ENCODE results near the gene KRT74. TPM values are rescaled to one million over a fixed set of nuclear protein-coding genes. Genes with fewer than 3 reads are reported as not detected.

Gene KRT74
- polyA plus RNA-seq, 1 donor (not counting 4 experiments of a cell fraction or from before 2014, with no cell fraction given), result 0.17 TPM

- Histone ChIP-seq H3K4me3 (ENCODE audit: control insufficient read depth in 2 of 3, extremely low read depth in 1 of 3, insufficient read depth in 2 of 3, low read depth in 1 of 3, low read length in 3 of 3) (no peak overlapping the region), H3K36me3 (ENCODE audit: control insufficient read depth in 2 of 2, extremely low read depth in 1 of 2, insufficient read depth in 2 of 2, low read length in 2 of 2) (no peaks in the 10 kb centered on the region), H3K9ac (ENCODE audit: control insufficient read depth, extremely low read depth, insufficient read depth, low read length) (no peak overlapping the region), H4K20me1 (ENCODE audit: control insufficient read depth, extremely low read depth, insufficient read depth, low read length) (no peaks in the 10 kb centered on the region), H3K4me2 (ENCODE audit: control insufficient read depth, extremely low read depth, insufficient read depth, low read depth, low read length) (no peak overlapping the region), H3K27me3 (ENCODE audit: control insufficient read depth, extremely low read depth, insufficient read depth, low read length) (peaks cover 21% of the 10 kb centered on the region), H3K27ac (ENCODE audit: control insufficient read depth, insufficient read depth, low read length) (no peak overlapping the region), H3K4me1 (ENCODE audit: control insufficient read depth, extremely low read depth, insufficient read depth, low read length) (no peaks in the 10 kb centered on the region), H3K9me1 (ENCODE audit: control insufficient read depth, extremely low read depth, insufficient read depth, low read length) (no peaks in the 10 kb centered on the region), H2AFZ (ENCODE audit: control insufficient read depth, low read length) (no peak overlapping the region), H3K9me3 (ENCODE audit: control insufficient read depth, low read depth, low read length) (no peaks in the 10 kb centered on the region), H3K79me2 (ENCODE audit: control insufficient read depth, insufficient read depth, low read length) (no peaks in the 10 kb centered on the region)
- no peak for FAIRE-seq
- dilution Hi-C loops (cut with MboI; ENCODE audit: extremely low pct_ligation_motif_present, low sequenced_read_pairs), result no loop called here
- DNase-seq (ENCODE audit: low read depth, low spot score), result no peak
- TF ChIP-seq EZH2 (IDR thresholded peaks at IDR 0.05; ENCODE audit: low read length) (no peak), CTCF (optimal IDR thresholded peaks at IDR 0.05 in 1 of 3, IDR thresholded peaks at IDR 0.05 in 1 of 3, conservative IDR thresholded peaks at IDR 0.05 in 1 of 3; ENCODE audit: extremely low read depth in 1 of 3, insufficient read depth in 2 of 3, low read length in 3 of 3) (no peak)
Observed at GRCh38 chr12:52608826-52609630, 35.4 kb upstream of the KRT74 start.

GRCh38 chr12:52608161-52608560, 34.5 kb upstream of the KRT74 start:
- no peak for FAIRE-seq
- Histone ChIP-seq H3K9me1 (ENCODE audit: control insufficient read depth, extremely low read depth, insufficient read depth, low read length) (no peaks in the 10 kb centered on the region), H3K27me3 (ENCODE audit: control insufficient read depth, extremely low read depth, insufficient read depth, low read length) (peaks cover 21% of the 10 kb centered on the region), H3K4me1 (ENCODE audit: control insufficient read depth, extremely low read depth, insufficient read depth, low read length) (no peaks in the 10 kb centered on the region), H3K4me3 (ENCODE audit: control insufficient read depth in 2 of 3, extremely low read depth in 1 of 3, insufficient read depth in 2 of 3, low read depth in 1 of 3, low read length in 3 of 3) (no peak overlapping the region), H3K9ac (ENCODE audit: control insufficient read depth, extremely low read depth, insufficient read depth, low read length) (no peak overlapping the region), H3K9me3 (ENCODE audit: control insufficient read depth, low read depth, low read length) (no peaks in the 10 kb centered on the region), H2AFZ (ENCODE audit: control insufficient read depth, low read length) (no peak overlapping the region), H3K36me3 (ENCODE audit: control insufficient read depth in 2 of 2, extremely low read depth in 1 of 2, insufficient read depth in 2 of 2, low read length in 2 of 2) (no peaks in the 10 kb centered on the region), H3K27ac (ENCODE audit: control insufficient read depth, insufficient read depth, low read length) (no peak overlapping the region), H3K4me2 (ENCODE audit: control insufficient read depth, extremely low read depth, insufficient read depth, low read depth, low read length) (no peak overlapping the region), H3K79me2 (ENCODE audit: control insufficient read depth, insufficient read depth, low read length) (no peaks in the 10 kb centered on the region), H4K20me1 (ENCODE audit: control insufficient read depth, extremely low read depth, insufficient read depth, low read length) (no peaks in the 10 kb centered on the region)
- dilution Hi-C loops (cut with MboI; ENCODE audit: extremely low pct_ligation_motif_present, low sequenced_read_pairs), result no loop called here
- TF ChIP-seq CTCF (optimal IDR thresholded peaks at IDR 0.05 in 1 of 3, IDR thresholded peaks at IDR 0.05 in 1 of 3, conservative IDR thresholded peaks at IDR 0.05 in 1 of 3; ENCODE audit: extremely low read depth in 1 of 3, insufficient read depth in 2 of 3, low read length in 3 of 3), result no peak
- TF ChIP-seq EZH2 (IDR thresholded peaks at IDR 0.05; ENCODE audit: low read length), result no peak
- DNase-seq (ENCODE audit: low read depth, low spot score), result no peak
